Hepatocyte (in vitro differentiated cells): Measurements from ENCODE around the gene ACAD9.

Experiments
- EZH2 ChIP-seq: fragments of 200-600 bp; sonication (generic); IDR thresholded peaks from 2 replicates; pipeline ENCODE4 v1.6.1; 2016; ENCODE audit warnings: antibody characterized with exemption, mild to moderate bottlenecking, borderline replicate concordance
- TF ChIP-seq, protein P1 (sequence below): fragments of 200-600 bp; sonication (generic); IDR thresholded peaks from 2 replicates; pipeline ENCODE4 v1.5.1; 2016; ENCODE audit warnings: antibody characterized with exemption, mild to moderate bottlenecking; ENCODE audit not compliant: poor library complexity

GRCh38 chr3:128940252-128940651, 60.8 kb downstream of the ACAD9 start:
- TF ChIP-seq, protein P1, sequence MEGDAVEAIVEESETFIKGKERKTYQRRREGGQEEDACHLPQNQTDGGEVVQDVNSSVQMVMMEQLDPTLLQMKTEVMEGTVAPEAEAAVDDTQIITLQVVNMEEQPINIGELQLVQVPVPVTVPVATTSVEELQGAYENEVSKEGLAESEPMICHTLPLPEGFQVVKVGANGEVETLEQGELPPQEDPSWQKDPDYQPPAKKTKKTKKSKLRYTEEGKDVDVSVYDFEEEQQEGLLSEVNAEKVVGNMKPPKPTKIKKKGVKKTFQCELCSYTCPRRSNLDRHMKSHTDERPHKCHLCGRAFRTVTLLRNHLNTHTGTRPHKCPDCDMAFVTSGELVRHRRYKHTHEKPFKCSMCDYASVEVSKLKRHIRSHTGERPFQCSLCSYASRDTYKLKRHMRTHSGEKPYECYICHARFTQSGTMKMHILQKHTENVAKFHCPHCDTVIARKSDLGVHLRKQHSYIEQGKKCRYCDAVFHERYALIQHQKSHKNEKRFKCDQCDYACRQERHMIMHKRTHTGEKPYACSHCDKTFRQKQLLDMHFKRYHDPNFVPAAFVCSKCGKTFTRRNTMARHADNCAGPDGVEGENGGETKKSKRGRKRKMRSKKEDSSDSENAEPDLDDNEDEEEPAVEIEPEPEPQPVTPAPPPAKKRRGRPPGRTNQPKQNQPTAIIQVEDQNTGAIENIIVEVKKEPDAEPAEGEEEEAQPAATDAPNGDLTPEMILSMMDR: no peak
- no peak for TF ChIP-seq EZH2
